ENCODE measurements around the gene CALD1.

Gene CALD1

DNA sequence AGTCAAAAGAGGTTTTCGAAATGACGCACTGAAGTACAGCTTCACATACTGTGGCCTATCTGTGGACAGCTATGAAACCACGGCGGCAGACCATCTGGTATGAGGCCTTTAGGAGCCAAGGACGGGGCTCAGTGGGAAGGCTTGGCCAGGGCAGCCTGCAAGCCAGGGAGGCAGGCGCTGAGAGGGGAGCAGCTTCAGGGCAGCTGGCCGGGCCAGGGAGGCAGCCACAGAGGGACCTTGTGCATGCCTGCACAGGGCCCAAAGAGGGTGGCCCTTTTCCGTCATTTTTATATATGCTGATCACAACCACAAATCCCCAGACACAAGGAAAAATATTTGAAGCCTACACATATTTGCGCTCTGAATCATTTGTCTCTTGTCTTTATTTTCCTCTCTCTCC, 13.5 kb downstream of the CALD1 start:
- DNase-seq (ENCODE audit: low read depth): peak; percentile 55
- TF ChIP-seq, protein P1, sequence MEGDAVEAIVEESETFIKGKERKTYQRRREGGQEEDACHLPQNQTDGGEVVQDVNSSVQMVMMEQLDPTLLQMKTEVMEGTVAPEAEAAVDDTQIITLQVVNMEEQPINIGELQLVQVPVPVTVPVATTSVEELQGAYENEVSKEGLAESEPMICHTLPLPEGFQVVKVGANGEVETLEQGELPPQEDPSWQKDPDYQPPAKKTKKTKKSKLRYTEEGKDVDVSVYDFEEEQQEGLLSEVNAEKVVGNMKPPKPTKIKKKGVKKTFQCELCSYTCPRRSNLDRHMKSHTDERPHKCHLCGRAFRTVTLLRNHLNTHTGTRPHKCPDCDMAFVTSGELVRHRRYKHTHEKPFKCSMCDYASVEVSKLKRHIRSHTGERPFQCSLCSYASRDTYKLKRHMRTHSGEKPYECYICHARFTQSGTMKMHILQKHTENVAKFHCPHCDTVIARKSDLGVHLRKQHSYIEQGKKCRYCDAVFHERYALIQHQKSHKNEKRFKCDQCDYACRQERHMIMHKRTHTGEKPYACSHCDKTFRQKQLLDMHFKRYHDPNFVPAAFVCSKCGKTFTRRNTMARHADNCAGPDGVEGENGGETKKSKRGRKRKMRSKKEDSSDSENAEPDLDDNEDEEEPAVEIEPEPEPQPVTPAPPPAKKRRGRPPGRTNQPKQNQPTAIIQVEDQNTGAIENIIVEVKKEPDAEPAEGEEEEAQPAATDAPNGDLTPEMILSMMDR (IDR thresholded peaks at IDR 0.05; ENCODE audit: control insufficient read depth, insufficient read depth, low read depth, low read length, missing control alignments): no peak
- H3K4me3 ChIP-seq (ENCODE audit: control insufficient read depth, low read depth, low read length): no peak overlapping the region

DNA sequence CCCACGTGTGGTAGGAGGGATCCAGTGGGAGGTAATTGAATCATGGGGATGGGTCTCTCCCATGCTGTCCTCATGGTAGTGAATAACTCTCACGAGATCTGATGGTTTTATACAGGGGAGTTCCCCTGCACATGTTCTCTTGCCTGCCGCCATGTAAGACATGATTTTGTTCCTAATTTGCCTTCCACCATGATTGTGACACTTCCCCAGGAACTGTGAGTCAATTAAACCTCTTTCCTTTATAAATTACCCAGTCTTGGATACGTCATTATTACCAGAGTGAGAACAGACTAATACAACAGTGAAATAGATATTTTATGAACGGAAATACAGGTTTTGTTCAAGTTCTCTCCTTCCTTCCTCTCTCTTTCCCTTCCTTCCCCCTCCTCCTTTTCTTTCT, 15.8 kb downstream of the CALD1 start:
- TF ChIP-seq, protein P1 (IDR thresholded peaks at IDR 0.05; ENCODE audit: control insufficient read depth, insufficient read depth, low read depth, low read length, missing control alignments): no peak
- no peak overlapping the region for H3K4me3 ChIP-seq (ENCODE audit: control insufficient read depth, low read depth, low read length)
- DNase-seq (ENCODE audit: low read depth): no peak

GRCh38 chr7:134798155-134798554, 18.7 kb downstream of the CALD1 start:
- no peak overlapping the region for H3K4me3 ChIP-seq (ENCODE audit: control insufficient read depth, low read depth, low read length)
- DNase-seq (ENCODE audit: low read depth): no peak
- TF ChIP-seq, protein P1 (IDR thresholded peaks at IDR 0.05; ENCODE audit: control insufficient read depth, insufficient read depth, low read depth, low read length, missing control alignments): no peak

- no peak overlapping the region for H3K4me3 ChIP-seq (ENCODE audit: control insufficient read depth, low read depth, low read length)
- DNase-seq (ENCODE audit: low read depth): no peak
- TF ChIP-seq, protein P1 (IDR thresholded peaks at IDR 0.05; ENCODE audit: control insufficient read depth, insufficient read depth, low read depth, low read length, missing control alignments): no peak
These were observed 19.9 kb downstream of the CALD1 start for GRCh38 chr7:134799377-134799776.

- TF ChIP-seq, protein P1 (IDR thresholded peaks at IDR 0.05; ENCODE audit: control insufficient read depth, insufficient read depth, low read depth, low read length, missing control alignments): no peak
- no peak for DNase-seq (ENCODE audit: low read depth)
These were observed 23.3 kb downstream of the CALD1 start for GRCh38 chr7:134802762-134803161.

GRCh38 chr7:134804351-134804750, 24.9 kb downstream of the CALD1 start:
- TF ChIP-seq, protein P1 (IDR thresholded peaks at IDR 0.05; ENCODE audit: control insufficient read depth, insufficient read depth, low read depth, low read length, missing control alignments): no peak
- no peak for DNase-seq (ENCODE audit: low read depth)
- H3K4me3 ChIP-seq (ENCODE audit: control insufficient read depth, low read depth, low read length): no peak overlapping the region

More at GRCh38 chr7:134802762-134803161, 23.3 kb downstream of the CALD1 start:
- no peak overlapping the region for H3K4me3 ChIP-seq (ENCODE audit: control insufficient read depth, low read depth, low read length)

- TF ChIP-seq, protein P1 (IDR thresholded peaks at IDR 0.05; ENCODE audit: control insufficient read depth, insufficient read depth, low read depth, low read length, missing control alignments): no peak
- H3K4me3 ChIP-seq (ENCODE audit: control insufficient read depth, low read depth, low read length): no peak overlapping the region
- no peak for DNase-seq (ENCODE audit: low read depth)
These were observed 25.4 kb downstream of the CALD1 start for GRCh38 chr7:134804854-134805253.
